Measurements from ENCODE around the gene BUB1B.
"Not testable (repeated sequence)": the region's sequence is repeated elsewhere in the genome, so short reads cannot be mapped to it uniquely, and the experiment has no call there.

BUB1B gene

GRCh38 chr15:40137303-40138200, 23.3 kb upstream of the BUB1B start:
- no peak for DNase-seq

- not testable (repeated sequence) for DNase-seq
Observed at GRCh38 chr15:40138201-40138570, 22.7 kb upstream of the BUB1B start.

DNA sequence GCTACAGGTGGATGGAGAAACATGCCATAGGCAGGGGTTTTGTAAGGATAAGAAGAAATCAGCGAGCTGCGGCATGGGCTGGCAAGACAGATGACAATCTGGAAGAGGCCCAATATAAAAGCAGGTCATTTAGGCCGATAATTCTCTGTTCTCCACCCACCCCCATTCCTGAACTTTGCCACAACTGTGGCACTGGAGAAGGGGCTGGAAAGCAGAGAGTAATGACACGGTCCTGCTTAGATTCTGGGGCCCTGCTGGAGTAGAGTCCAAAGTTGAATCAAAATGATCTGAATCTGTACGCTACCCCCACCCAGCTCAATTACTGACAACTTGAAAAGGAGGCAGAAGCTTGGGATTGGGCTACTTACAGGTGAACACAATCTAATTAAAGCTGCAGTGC, 18.4 kb upstream of the BUB1B start:
- no peak for DNase-seq

DNA sequence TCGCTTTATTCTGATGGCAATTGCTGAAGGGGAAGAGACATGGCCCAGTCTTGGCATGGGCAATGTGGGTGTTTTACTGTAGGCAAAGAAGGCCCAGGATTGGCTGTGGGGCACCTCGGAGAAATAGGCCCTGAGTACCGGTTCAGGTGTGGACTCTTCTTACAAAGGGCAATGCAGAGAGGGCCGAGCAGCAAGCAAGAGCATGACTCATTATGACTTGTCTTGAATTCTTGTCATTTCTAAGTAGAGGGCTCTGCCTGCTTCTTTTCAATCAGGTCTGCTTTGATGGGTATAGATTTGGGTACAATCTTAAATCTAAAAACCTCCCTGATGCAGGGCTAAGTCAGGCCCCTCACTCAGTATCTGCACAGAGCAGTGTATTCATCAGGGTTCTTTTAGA, 14.8 kb upstream of the BUB1B start:
- DNase-seq = no peak

DNA sequence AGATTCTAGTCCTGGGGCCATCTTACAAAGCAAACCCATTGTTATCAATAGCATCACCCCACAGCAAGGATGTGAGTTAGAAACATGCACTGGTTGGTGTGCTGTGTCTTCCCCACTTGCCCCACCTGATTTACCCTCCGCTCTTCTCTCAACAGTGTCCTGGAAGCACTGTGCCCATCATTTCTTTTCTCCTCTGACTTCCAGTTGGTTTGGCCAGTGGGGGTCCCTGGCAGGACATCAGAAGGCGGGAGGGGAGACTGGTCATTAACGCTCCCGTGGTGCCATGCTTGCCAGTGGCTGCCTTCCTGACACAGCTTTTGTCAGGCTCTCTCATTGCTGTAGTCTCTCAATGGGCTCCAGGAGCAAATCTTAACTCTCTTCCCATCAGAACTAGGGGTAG, 11.5 kb upstream of the BUB1B start:
- no peak for DNase-seq

DNA sequence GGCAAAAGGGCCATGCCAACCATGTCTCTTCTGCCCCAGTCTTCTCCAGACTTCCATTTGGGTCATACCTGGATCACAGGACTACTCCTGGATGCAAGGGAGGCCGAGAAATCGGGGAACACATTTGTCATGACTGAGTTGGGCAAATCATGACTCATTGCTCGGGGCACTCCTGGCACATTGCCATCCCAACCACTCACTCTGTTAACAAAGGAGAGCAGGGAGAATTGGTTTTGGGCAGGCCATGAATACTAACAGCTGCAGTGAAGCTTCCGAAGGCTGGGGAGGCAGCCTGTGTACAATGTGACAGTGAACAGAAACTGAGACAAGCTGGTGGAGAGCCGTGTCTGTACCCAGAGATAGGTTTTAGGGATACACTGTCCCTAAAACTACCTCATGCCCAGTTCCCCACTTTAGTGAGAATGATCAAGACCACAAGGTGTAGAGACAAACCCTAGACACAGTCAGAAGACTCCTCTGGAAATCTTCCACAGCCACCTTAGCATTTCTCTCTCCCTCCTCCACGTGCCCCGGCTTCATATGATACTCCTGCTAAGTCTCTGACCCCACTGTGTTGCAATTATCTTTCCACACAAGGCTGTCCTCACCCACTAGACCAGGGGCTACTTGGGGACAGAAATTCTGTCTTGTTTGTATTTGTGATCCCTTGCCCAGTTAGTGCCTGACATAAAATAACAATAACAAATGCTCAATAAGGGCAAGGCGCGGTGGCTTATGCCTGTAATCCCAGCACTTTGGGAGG, 10.5 kb upstream of the BUB1B start:
- peak; percentile 11 for DNase-seq

GRCh38 chr15:40151499-40151898, 9.4 kb upstream of the BUB1B start:
- DNase-seq = no peak

DNA sequence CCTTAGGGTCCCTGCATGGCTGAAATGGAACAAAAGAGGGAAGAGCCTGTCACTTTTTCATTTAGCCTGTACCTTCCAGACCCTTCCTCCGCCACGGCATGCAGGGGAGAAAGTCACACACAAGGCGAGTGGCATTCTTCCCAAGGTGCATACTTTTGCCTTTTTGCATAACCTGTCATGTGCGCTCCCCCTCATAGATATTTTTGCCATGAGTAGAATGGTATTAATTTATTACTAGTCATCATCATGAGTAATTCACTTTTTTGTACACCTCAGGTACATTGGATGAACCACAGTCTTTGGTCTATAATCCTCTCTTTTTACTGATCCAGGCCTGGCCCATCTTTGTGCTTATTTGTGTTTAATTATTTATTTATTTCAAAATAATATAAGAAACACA, 8.9 kb upstream of the BUB1B start:
- no peak for DNase-seq

DNA sequence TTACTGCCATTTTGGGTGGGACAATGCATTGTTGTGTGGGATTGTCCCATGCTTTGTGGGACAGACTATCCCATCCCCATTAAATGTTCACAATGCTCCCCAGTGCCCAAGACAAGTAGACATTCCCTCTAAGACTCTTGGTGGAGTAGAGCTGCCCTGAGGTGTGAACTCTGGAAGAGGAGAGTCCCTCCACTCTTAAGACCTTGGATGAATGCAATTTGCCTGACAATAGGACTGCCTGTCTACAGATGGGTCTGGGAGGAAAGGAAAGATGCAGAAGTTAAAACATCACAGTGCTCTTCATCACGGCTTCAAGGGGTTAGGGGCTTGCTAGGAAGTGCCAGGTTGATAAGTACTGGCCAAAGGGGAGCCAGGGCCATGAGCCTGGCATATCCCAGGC, 6.0 kb upstream of the BUB1B start:
- DNase-seq = not testable (repeated sequence)

DNA sequence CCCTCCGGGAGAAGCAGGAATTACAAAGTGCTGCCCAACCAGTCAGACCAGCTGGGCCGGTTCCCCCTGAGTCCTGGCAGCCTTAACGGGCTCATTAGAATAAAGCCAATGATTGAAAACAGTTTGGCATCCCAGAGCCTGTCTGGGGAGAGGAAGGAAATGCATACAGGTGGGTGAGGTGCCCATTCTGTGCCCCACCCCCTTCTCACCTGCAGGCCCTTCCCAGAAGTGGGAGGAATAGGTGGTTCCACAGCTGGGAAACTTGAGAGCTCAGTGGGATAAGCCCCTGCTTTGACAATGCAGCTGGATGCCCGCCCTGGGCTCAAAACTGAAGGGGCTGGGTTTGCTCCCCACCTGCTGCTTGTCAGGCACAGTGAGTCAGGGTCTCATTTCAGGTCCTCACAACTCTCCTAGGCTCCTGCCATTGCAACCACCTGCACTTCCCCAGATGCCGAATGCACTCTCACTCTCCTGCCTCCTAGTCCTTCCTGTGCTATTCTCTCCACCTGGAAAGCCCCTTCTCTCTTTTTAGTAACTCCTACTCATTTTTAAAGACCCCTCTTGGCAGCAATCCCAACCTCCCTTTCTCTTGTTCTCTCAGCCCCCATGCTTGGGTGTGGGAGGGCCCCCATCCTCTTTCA, 5.5 kb upstream of the BUB1B start:
- DNase-seq = no peak

GRCh38 chr15:40157778-40158447, 3.0 kb upstream of the BUB1B start:
- no peak for DNase-seq

- no peak for DNase-seq
Observed at GRCh38 chr15:40160021-40160420, 848 bp upstream of the BUB1B start.

DNA sequence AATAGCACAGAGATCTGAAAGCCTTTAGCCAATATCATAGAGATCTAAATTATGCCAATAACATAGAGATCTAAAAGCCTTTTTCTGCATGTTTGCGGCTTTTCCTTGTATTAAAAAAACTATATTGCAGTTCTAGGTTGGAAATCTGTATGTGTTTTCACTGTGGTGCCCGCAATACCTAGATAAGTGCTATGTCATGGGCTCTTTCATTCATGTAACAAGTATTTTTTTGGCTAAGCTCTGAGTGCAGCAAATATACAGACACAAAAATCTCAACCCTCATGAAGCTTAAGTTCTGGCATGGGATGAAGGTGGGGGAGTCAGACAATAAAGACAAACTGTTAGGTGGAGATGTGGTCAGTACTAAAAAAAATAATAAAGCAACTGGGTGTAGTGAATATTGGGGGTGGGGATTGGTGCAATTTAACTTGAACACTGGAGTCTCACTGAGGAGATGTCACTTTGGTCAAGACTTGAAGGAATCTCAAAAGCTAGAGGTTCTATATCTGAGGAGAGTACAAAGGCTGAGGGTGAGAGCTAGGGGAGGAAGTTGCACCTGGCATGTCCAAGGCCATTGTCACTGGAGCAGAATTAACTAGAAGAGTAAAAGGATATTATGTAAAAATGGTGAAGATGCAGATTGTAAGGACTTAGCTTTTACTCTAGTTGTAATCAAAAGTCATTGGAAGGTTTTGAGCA, 973 bp downstream of the BUB1B start:
- no peak for DNase-seq

DNA sequence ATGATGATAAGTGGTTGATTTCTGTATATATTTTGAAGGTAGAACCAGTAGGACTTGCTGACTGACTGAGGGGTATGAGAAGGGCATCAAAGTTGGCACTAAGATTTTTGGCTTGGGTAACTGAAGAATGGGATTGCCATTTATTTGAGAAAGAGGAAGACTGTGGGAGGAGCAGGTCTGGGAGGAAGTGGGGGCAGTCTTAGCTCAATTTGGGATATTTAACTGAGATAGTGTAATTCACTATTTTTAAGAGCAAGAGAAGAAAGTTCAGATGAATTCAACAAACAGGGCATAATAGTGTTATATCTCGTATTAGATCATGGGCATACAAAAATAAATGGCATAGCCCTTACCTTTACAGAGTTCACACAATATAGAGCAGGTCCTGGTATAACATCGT, 1.7 kb downstream of the BUB1B start:
- no peak for DNase-seq

DNA sequence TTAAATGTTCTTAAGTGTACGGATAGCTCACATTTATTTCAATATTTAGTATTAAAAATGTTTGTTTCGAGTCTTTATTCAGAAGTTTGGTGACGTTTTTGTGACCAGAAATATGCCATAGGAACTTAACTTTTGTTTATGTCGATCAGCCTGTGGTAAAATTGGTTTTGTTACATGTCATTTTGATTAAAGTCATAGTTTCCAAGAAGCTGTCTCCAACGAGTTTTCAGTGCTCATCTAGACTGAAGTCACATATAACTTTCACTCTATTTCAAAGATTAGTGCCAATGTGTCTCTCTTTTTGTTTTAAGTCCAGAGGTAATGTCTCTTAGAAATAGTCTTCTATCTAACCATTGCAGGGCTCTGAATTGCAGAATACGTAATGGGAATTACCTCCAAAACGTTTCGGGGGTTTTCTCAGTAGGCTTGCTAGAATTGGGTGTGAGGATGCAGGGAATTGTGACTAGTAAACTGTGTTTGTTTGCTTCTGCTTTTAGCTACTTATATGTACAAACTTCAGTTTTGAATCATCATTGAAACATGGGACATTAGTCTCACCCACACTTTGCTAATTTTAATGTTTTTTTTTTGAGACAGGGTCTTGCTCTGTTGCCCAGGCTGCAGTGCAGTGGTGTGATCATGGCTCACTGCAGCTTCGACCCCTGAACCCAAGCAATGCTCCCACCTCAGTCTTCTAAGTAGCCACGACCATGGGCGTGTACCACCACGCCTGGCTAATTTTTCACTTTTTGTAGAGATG, 3.0 kb downstream of the BUB1B start:
- no peak for DNase-seq

GRCh38 chr15:40167374-40167773, 6.5 kb downstream of the BUB1B start:
- not testable (repeated sequence) for DNase-seq

DNA sequence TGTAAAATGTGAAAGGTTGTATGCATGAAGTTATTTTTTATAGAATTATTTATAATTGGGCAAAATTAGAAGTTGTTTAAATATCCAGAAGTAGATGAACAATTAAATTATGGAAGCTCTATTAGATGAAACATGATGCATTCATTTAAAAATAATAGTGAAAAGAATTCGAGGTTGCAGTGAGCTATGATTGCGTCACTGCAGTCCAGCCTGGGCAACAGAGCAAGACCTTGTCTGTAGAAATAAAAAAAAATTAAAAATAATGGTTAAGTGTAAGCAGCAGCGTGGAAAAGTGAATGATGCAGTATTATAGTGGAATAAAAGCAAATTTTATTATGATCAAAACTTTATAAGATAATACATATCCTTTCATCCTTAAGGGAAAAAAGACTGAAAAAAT, 14.3 kb downstream of the BUB1B start:
- DNase-seq = no peak

- DNase-seq = no peak
Observed at GRCh38 chr15:40182358-40183029, 21.6 kb downstream of the BUB1B start.

DNA sequence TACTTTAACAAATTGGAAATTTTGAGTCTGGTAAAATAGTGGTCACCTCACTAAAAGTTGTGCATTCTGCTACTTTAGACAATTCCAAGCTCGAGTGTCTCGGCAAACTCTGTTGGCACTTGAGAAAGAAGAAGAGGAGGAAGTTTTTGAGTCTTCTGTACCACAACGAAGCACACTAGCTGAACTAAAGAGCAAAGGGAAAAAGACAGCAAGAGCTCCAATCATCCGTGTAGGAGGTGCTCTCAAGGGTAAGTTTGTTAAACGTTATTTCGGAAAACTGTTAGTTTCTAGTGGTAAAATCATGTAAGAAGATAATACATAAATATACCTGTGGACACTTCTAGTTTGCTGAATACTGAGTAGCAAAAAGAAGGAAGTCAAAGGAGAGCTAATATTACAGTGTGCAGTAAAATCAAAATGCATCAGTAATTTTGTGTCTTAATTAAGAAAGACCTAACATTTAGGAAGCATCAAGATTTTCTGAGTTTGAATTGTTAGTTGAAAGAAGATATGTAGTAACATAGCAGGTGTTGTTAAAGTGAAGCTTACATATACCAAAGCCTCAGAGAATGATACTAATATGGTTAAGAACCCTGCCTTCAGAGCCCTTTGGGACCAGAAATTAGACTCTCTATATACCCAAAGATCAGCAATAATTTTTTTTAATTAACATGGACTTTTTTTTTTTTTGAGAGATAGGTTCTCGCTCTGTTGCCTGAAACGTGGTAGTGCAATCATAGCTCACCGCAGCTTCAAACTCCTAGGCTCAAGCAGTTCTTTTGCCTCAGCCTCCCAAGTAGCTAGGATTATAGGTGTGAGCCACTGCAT, 23.0 kb downstream of the BUB1B start:
- no peak for DNase-seq

DNA sequence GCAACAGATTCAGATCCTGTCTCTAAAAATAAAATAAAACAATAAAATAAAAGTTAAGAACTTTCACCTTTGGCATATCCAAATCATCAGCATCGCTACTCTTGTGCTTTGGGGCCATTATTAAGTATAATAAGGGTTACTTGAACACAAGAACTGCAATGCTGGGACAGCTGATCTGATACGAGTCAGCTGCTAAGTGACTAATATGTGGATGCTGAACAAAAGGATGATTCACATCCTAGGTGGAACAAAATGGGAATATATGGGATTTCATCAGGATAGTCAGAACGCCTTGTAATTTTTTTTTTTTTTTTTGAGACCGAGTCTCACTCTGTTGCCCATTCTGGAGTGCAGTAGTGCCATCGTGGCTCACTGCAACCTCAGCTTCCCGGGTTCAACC, 29.7 kb downstream of the BUB1B start:
- DNase-seq = no peak

Data from NCI-H2081 treated with DMSO at 0.1 percent for 48 hours (cell line).